HepG2 (cell line): ENCODE data around the gene RNU1-2. TPM values are rescaled to one million over a fixed set of nuclear protein-coding genes. Genes with fewer than 3 reads are reported as not detected.

ENCODE experiments used
- AGO2 ChIP-seq: fragments of 200-400 bp; formaldehyde crosslinking; optimal IDR thresholded peaks from 2 replicates; pipeline ENCODE3; 2017; ENCODE audit warnings: mild to moderate bottlenecking, low read depth, low read length, moderate library complexity
- AHR ChIP-seq: IDR thresholded peaks from 2 replicates; pipeline ENCODE4 v1.6.1; 2018; ENCODE audit warnings: missing genetic modification reagents, missing compliant biosample characterization
- ATF6 ChIP-seq: sonication (generic); formaldehyde crosslinking; conservative IDR thresholded peaks from 2 replicates; pipeline ENCODE4 v1.4.0; 2020; ENCODE audit warnings: missing genetic modification reagents
- BHLHE40 ChIP-seq: IDR thresholded peaks from 2 replicates; pipeline ENCODE4 v1.6.1; 2011; ENCODE audit warnings: low read length, improper control_type of control experiment
- GRHL1 ChIP-seq: sonication (generic); formaldehyde crosslinking; conservative IDR thresholded peaks from 2 replicates; pipeline ENCODE4 v1.8.0; 2022; ENCODE audit warnings: missing genetic modification reagents
- HOMEZ ChIP-seq: IDR thresholded peaks from 2 replicates; pipeline ENCODE4 v1.6.1; 2016; ENCODE audit warnings: low read depth
- MAZ ChIP-seq, 2 experiments: sonication (generic) in 1 of 2; formaldehyde crosslinking in 1 of 2; IDR thresholded peaks; 2 replicates each; pipeline versions ENCODE4 v1.5.0 to v1.6.1; 2012 to 2020; ENCODE audit warnings: low read depth in 2 of 2, mild to moderate bottlenecking in 2 of 2, borderline replicate concordance in 1 of 2, improper control_type of control experiment in 1 of 2, low read length in 1 of 2, missing genetic modification reagents in 1 of 2, moderate library complexity in 1 of 2
- MXD1 ChIP-seq: sonication (generic); formaldehyde crosslinking; IDR thresholded peaks from 2 replicates; pipeline ENCODE4 v1.4.0; 2020; ENCODE audit warnings: mild to moderate bottlenecking, missing genetic modification reagents
- NFKB2 ChIP-seq: sonication (generic); formaldehyde crosslinking; IDR thresholded peaks from 2 replicates; pipeline ENCODE4 v1.4.0; 2020; ENCODE audit warnings: missing genetic modification reagents, borderline replicate concordance
- NR2F6 ChIP-seq, 2 experiments: IDR thresholded peaks; 2 replicates each; pipeline ENCODE4 v1.6.1; 2016; ENCODE audit warnings: antibody characterized with exemption in 1 of 2, mild to moderate bottlenecking in 1 of 2
- POGK ChIP-seq: sonication (generic); formaldehyde crosslinking; conservative IDR thresholded peaks from 2 replicates; pipeline ENCODE4 v1.8.0; 2022; ENCODE audit warnings: mild to moderate bottlenecking, moderate library complexity, missing genetic modification reagents
- RFX5 ChIP-seq: IDR thresholded peaks from 2 replicates; pipeline ENCODE4 v1.6.1; 2011; ENCODE audit warnings: low read depth, low read length, improper control_type of control experiment
- SRSF1 ChIP-seq: fragments of 200-400 bp; formaldehyde crosslinking; optimal IDR thresholded peaks from 2 replicates; pipeline ENCODE3; 2017; ENCODE audit warnings: mild to moderate bottlenecking, low read depth, low read length, moderate library complexity
- THAP7 ChIP-seq: sonication (generic); formaldehyde crosslinking; IDR thresholded peaks from 2 replicates; pipeline ENCODE4 v1.8.1; 2023; ENCODE audit warnings: mild to moderate bottlenecking, missing genetic modification reagents
- ZFP37 ChIP-seq: sonication (generic); formaldehyde crosslinking; IDR thresholded peaks from 2 replicates; pipeline ENCODE4 v1.4.0; 2020; ENCODE audit warnings: missing genetic modification reagents, borderline replicate concordance
- ZMYM3 ChIP-seq: sonication (generic); formaldehyde crosslinking; IDR thresholded peaks from 2 replicates; pipeline ENCODE4 v1.5.1; 2020; ENCODE audit warnings: mild to moderate bottlenecking, missing genetic modification reagents
- ZNF224 ChIP-seq: sonication (generic); formaldehyde crosslinking; IDR thresholded peaks from 2 replicates; pipeline ENCODE4 v1.5.0; 2020; ENCODE audit warnings: mild to moderate bottlenecking, missing genetic modification reagents
- ZNF629 ChIP-seq: sonication (generic); formaldehyde crosslinking; conservative IDR thresholded peaks from 2 replicates; pipeline ENCODE4 v1.5.0; 2020; ENCODE audit warnings: missing genetic modification reagents
- ZNF772 ChIP-seq: sonication (generic); formaldehyde crosslinking; IDR thresholded peaks from 2 replicates; pipeline ENCODE4 v1.5.0; 2020; ENCODE audit warnings: mild to moderate bottlenecking, missing genetic modification reagents
- ZNF788 ChIP-seq: sonication (generic); formaldehyde crosslinking; IDR thresholded peaks from 2 replicates; pipeline ENCODE4 v1.5.0; 2020; ENCODE audit warnings: mild to moderate bottlenecking, missing genetic modification reagents, borderline replicate concordance
- ZNF879 ChIP-seq: sonication (generic); formaldehyde crosslinking; IDR thresholded peaks from 2 replicates; pipeline ENCODE4 v1.8.1; 2023; ENCODE audit warnings: missing genetic modification reagents
- polyA plus RNA-seq, 8 experiments: library from polyadenylated mRNA; depleted of rRNA in 3 of 8; stranded (reverse) in 7 of 8; unstranded in 1 of 8; fragments of >200 nt; fragmentation: Illumina TruSeq in 4 of 8; extraction: Trizol in 4 of 8; gene quantifications; 2 replicates each; pipeline versions ENCODE4 v1.2.1 to v1.2.3, GENCODE V29; 2011 to 2016; ENCODE audit warnings: low read depth in 4 of 8, missing spikeins in 1 of 8, mixed read lengths in 1 of 8; ENCODE audit not compliant: insufficient read depth in 1 of 8
- total RNA-seq, 5 experiments: library from RNA; depleted of rRNA; stranded (reverse); fragments of >200 nt; fragmentation: Illumina TruSeq; extraction: Trizol; gene quantifications; 2 replicates each; pipeline ENCODE4 v1.2.3, GENCODE V29; 2016; ENCODE audit warnings: low read depth in 1 of 5

The RNU1-2 gene
- total and polyA plus RNA-seq, 2 of the 13 experiments (the other 11 are each of a cell fraction or from before 2014, with no cell fraction given), result under 0.01 to 11,018 TPM

- TF ChIP-seq ZNF772 (0 out of 2 replicates have a peak, but pooled peaks have one; percentile 4), MAZ (IDR thresholded peaks at IDR 0.05; ENCODE audit: borderline replicate concordance, low read depth, low read length) (peak; percentile 65; the same call in 1 of the 2 replicates), MAZ (CRISPR knock-in tag; IDR thresholded peaks at IDR 0.05; ENCODE audit: low read depth) (no peak), ZNF224 (CRISPR knock-in tag) (no peak), POGK (CRISPR knock-in tag) (no peak), ZNF879 (CRISPR knock-in tag) (no peak), ZNF788 (CRISPR knock-in tag) (no peak; the same call in 1 of the 2 replicates), RFX5 (peak; percentile 31; the same call in 1 of the 2 replicates), AHR (CRISPR knock-in tag) (no peak), ZMYM3 (CRISPR knock-in tag) (no peak), BHLHE40 (peak; percentile 17; the same call in 1 of the 2 replicates), NR2F6 (IDR thresholded peaks at IDR 0.05) (no peak), NR2F6 (CRISPR knock-in tag; IDR thresholded peaks at IDR 0.05) (no peak), AGO2 (no peak), GRHL1 (CRISPR knock-in tag) (no peak), ATF6 (CRISPR knock-in tag) (no peak), THAP7 (no peak), HOMEZ (CRISPR knock-in tag) (no peak), NFKB2 (no peak), ZNF629 (CRISPR knock-in tag) (no peak), MXD1 (CRISPR knock-in tag) (0 out of 2 replicates have a peak, but pooled peaks have one; percentile 8), SRSF1 (no peak), ZFP37 (CRISPR knock-in tag) (no peak)
Observed at GRCh38 chr1:16904560-16905109, 8.9 kb downstream of the RNU1-2 start (continued).
